Measurements from ENCODE around the gene KCNA2.

GRCh38 chr1:110548381-110548780 is 57.8 kb downstream of the KCNA2 start:
- no peak for TF ChIP-seq ZBTB49 (tag by site-specific recombination; IDR thresholded peaks at IDR 0.05; ENCODE audit: low read depth)
- TF ChIP-seq REST (tag by site-specific recombination; IDR thresholded peaks at IDR 0.05): no peak
- no peak for TF ChIP-seq ZNF324 (tag by site-specific recombination; IDR thresholded peaks at IDR 0.05)
- no peak for TF ChIP-seq ZNF670 (tag by site-specific recombination; IDR thresholded peaks at IDR 0.05; ENCODE audit: low read depth)
- TF ChIP-seq CTCF (tag by site-specific recombination; IDR thresholded peaks at IDR 0.05): peak; percentile 26; the same call in 1 of the 2 replicates
- no peak for TF ChIP-seq ZNF366 (tag by site-specific recombination; conservative IDR thresholded peaks at IDR 0.05)
- TF ChIP-seq TCF7L2 (IDR thresholded peaks at IDR 0.05; ENCODE audit: borderline replicate concordance, low read depth, low read length): no peak
- no peak for TF ChIP-seq ZNF560 (tag by site-specific recombination; IDR thresholded peaks at IDR 0.05; ENCODE audit: borderline replicate concordance)
